Osteoblast (primary cell): ENCODE data around the gene PCDH9. TPM values are rescaled to one million over a fixed set of nuclear protein-coding genes. Genes with fewer than 3 reads are reported as not detected.

Experiments
- DNase-seq: peaks from one replicate; pipeline ENCODE4 v3.0.0; 2011; ENCODE audit warnings: low spot score, mixed read lengths; ENCODE audit not compliant: insufficient read length; ENCODE audit errors: missing footprints
- H2AFZ ChIP-seq: 2 replicates; pipeline ENCODE4 v1.6.0; 2011; ENCODE audit warnings: mild to moderate bottlenecking, low read length
- H3K27ac ChIP-seq: 2 replicates; pipeline ENCODE4 v1.5.1; 2011; ENCODE audit warnings: mild to moderate bottlenecking, low read depth, low read length, moderate library complexity
- H3K27me3 ChIP-seq: 2 replicates; pipeline ENCODE4 v1.6.0; 2012; ENCODE audit warnings: mild to moderate bottlenecking, control low read depth, inconsistent platforms, low read length, moderate library complexity; ENCODE audit not compliant: insufficient read depth
- H3K36me3 ChIP-seq: 2 replicates; pipeline ENCODE4 v1.5.1; 2011; ENCODE audit warnings: mild to moderate bottlenecking, low read length, control low read depth, moderate library complexity; ENCODE audit not compliant: insufficient read depth
- H3K4me1 ChIP-seq: 2 replicates; pipeline ENCODE4 v1.5.1; 2011; ENCODE audit warnings: mild to moderate bottlenecking, low read length, control low read depth, moderate library complexity; ENCODE audit not compliant: insufficient read depth
- H3K4me2 ChIP-seq: 2 replicates; pipeline ENCODE4 v1.6.0; 2011; ENCODE audit warnings: mild to moderate bottlenecking, low read length; ENCODE audit not compliant: insufficient read depth
- H3K4me3 ChIP-seq: fragments of 200-600 bp; sonication (generic); 3 replicates; pipeline ENCODE4 v1.5.1; 2012; ENCODE audit warnings: mild to moderate bottlenecking, low read length, inconsistent platforms; ENCODE audit not compliant: insufficient read depth
- H3K79me2 ChIP-seq: 2 replicates; pipeline ENCODE4 v1.6.0; 2012; ENCODE audit warnings: mild to moderate bottlenecking, low read length, control low read depth, inconsistent platforms; ENCODE audit not compliant: insufficient read depth
- H3K9me3 ChIP-seq: 2 replicates; pipeline ENCODE4 v1.5.1; 2011; ENCODE audit warnings: low read depth, low read length, control low read depth
- H4K20me1 ChIP-seq: 2 replicates; pipeline ENCODE4 v1.6.0; 2012; ENCODE audit warnings: mild to moderate bottlenecking, low read length, control low read depth; ENCODE audit not compliant: insufficient read depth
- total RNA-seq: library from RNA; depleted of rRNA; stranded (reverse); fragments of >200 nt; gene quantifications from 2 replicates; pipeline ENCODE4 v1.2.3, GENCODE V29; 2012
- TF ChIP-seq, protein P1 (sequence below): IDR thresholded peaks from 2 replicates; pipeline ENCODE4 v1.5.1; 2011; ENCODE audit warnings: mild to moderate bottlenecking, low read depth, low read length, moderate library complexity; ENCODE audit errors: extremely low read depth

PCDH9 gene
- total RNA-seq, 1 donor = 1.1 TPM

DNA sequence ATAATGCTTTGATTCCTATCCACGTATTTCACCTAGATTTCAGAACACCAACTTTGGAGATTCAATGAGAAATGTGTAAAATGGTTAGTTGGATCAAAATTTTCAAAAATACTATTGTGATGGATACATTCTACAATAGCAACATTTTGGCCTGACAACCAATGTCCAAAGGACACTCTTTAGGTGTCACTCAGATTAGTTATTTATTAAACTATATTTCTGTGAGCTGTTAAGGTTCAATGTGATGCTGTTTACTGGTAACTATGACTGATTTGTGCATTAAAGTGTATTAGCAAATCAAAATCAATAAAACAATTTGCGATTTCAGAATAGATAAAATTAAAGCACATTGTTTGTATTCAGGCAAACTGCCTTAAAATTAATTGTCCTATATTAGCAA is 149.8 kb downstream of the PCDH9 start:
- H3K4me2 ChIP-seq = no peak overlapping the region
- H2AFZ ChIP-seq = no peak overlapping the region
- no peaks in the 10 kb centered on the region for H3K79me2 ChIP-seq
- H3K36me3 ChIP-seq = no peaks in the 10 kb centered on the region
- no peaks in the 10 kb centered on the region for H3K9me3 ChIP-seq
- no peak overlapping the region for H3K4me3 ChIP-seq
- no peak overlapping the region for H3K27ac ChIP-seq
- no peaks in the 10 kb centered on the region for H3K27me3 ChIP-seq
- H3K4me1 ChIP-seq = no peaks in the 10 kb centered on the region
- DNase-seq = no peak
- H4K20me1 ChIP-seq = no peaks in the 10 kb centered on the region
- TF ChIP-seq, protein P1, sequence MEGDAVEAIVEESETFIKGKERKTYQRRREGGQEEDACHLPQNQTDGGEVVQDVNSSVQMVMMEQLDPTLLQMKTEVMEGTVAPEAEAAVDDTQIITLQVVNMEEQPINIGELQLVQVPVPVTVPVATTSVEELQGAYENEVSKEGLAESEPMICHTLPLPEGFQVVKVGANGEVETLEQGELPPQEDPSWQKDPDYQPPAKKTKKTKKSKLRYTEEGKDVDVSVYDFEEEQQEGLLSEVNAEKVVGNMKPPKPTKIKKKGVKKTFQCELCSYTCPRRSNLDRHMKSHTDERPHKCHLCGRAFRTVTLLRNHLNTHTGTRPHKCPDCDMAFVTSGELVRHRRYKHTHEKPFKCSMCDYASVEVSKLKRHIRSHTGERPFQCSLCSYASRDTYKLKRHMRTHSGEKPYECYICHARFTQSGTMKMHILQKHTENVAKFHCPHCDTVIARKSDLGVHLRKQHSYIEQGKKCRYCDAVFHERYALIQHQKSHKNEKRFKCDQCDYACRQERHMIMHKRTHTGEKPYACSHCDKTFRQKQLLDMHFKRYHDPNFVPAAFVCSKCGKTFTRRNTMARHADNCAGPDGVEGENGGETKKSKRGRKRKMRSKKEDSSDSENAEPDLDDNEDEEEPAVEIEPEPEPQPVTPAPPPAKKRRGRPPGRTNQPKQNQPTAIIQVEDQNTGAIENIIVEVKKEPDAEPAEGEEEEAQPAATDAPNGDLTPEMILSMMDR = no peak

DNA sequence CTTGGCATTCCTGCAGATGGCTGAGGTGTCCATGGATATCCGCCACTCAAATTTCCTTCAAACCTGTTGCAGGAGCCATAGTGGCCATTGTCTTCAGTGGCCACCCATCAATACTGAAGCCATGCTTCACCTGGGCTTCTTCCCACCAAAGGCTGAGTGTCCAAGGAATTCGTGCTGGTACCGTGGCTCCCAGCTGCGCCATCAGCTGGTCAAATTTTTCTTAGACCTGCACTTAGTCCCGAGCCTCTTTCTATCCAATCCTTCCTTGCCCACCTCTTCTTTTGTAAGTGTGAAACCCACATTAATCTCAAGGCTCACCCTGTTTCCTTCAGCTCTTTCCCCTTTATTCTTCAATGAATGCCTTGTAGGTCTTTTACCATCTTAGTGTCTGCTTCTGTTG is 152.1 kb downstream of the PCDH9 start:
- Histone ChIP-seq H3K79me2 (no peaks in the 10 kb centered on the region), H3K36me3 (no peaks in the 10 kb centered on the region), H4K20me1 (no peaks in the 10 kb centered on the region), H3K4me1 (no peaks in the 10 kb centered on the region), H3K9me3 (no peaks in the 10 kb centered on the region), H3K4me3 (no peak overlapping the region), H3K4me2 (no peak overlapping the region), H3K27me3 (no peaks in the 10 kb centered on the region), H3K27ac (no peak overlapping the region), H2AFZ (no peak overlapping the region)
- no peak for DNase-seq
- TF ChIP-seq, protein P1 = no peak

DNA sequence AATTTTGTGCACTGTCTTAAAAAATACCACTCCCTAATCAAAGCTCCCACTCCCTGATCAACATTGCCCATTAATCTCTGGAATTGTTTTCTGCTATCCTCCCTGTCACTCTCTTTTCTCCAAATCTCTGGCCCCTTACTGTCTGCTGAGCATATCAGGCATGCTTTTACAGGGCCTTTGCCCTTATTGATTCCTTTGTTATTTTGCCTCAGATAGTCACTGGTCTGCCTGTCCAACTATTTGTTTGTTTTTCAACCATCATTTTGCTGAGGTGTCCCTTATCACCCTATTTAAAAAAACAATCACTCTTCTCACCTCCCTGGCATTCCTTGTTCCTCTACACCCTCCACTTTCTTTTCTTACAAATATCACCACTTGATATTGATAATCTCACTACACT is 153.0 kb downstream of the PCDH9 start:
- Histone ChIP-seq H3K79me2 (no peaks in the 10 kb centered on the region), H3K36me3 (no peaks in the 10 kb centered on the region), H3K4me3 (no peak overlapping the region), H3K27me3 (no peaks in the 10 kb centered on the region), H3K27ac (no peak overlapping the region), H2AFZ (no peak overlapping the region), H4K20me1 (no peaks in the 10 kb centered on the region), H3K9me3 (no peaks in the 10 kb centered on the region), H3K4me1 (no peaks in the 10 kb centered on the region), H3K4me2 (no peak overlapping the region)
- TF ChIP-seq, protein P1 = no peak
- no peak for DNase-seq

DNA sequence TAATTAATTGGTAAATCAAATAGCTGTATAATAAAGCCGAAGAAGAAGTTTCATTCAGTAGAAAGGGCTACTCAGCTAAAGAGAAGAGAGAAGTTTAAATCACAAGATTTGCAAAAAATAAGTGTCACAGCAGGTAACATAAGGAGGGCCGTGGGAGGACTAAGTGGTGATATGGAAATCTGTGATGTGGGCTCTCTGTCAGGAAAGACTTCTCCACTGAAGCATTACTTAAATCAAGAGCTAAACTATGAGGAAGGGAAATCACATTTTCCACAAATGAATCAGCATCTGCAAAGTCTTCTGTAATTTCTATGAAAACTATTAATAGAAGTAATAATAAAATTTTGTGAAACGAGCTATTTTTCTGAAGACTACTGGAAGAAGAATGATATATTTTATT is 153.8 kb downstream of the PCDH9 start:
- H3K27ac ChIP-seq = no peak overlapping the region
- no peaks in the 10 kb centered on the region for H4K20me1 ChIP-seq
- no peak for DNase-seq
- H2AFZ ChIP-seq = no peak overlapping the region
- H3K4me1 ChIP-seq = no peaks in the 10 kb centered on the region
- H3K27me3 ChIP-seq = no peaks in the 10 kb centered on the region
- H3K36me3 ChIP-seq = no peaks in the 10 kb centered on the region
- TF ChIP-seq, protein P1 = no peak
- H3K79me2 ChIP-seq = no peaks in the 10 kb centered on the region
- H3K4me3 ChIP-seq = no peak overlapping the region
- no peaks in the 10 kb centered on the region for H3K9me3 ChIP-seq
- no peak overlapping the region for H3K4me2 ChIP-seq
